ENCODE data around the gene DNAH6. TPM values are rescaled to one million over a fixed set of nuclear protein-coding genes. Genes with fewer than 3 reads are reported as not detected.

DNAH6 gene
- total RNA-seq, 1 donor from 2014 or later: 5.5 TPM

DNA sequence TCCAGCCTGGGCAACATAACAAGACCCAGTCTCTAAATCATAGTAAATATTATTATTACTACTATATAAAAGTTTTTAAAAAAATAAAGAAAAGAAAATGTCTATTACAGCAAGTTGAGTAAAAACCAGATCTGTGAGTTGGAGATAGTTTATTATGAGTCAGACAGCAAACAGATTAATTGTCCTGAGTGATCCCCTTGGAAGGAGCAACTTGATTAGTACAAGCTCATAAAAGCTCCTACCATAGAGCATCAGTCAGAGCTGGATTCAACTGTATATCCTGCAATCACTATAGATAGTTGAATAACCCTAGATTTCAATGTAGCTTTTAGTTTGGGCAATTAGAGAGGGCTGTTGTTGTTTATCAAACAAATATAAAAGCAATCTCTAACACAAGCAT, 280.5 kb downstream of the DNAH6 start:
- Mint-ChIP-seq H3K27me3 (no peaks in the 10 kb centered on the region), H3K4me1 (ENCODE audit: low read depth) (no peaks in the 10 kb centered on the region), H3K36me3 (ENCODE audit: insufficient read depth) (peaks cover 2% of the 10 kb centered on the region), H3K9me3 (ENCODE audit: low read depth) (no peaks in the 10 kb centered on the region), H3K4me3 (ENCODE audit: low read depth) (no peak overlapping the region), H3K27ac (no peak overlapping the region)
- TF ChIP-seq, protein P1, sequence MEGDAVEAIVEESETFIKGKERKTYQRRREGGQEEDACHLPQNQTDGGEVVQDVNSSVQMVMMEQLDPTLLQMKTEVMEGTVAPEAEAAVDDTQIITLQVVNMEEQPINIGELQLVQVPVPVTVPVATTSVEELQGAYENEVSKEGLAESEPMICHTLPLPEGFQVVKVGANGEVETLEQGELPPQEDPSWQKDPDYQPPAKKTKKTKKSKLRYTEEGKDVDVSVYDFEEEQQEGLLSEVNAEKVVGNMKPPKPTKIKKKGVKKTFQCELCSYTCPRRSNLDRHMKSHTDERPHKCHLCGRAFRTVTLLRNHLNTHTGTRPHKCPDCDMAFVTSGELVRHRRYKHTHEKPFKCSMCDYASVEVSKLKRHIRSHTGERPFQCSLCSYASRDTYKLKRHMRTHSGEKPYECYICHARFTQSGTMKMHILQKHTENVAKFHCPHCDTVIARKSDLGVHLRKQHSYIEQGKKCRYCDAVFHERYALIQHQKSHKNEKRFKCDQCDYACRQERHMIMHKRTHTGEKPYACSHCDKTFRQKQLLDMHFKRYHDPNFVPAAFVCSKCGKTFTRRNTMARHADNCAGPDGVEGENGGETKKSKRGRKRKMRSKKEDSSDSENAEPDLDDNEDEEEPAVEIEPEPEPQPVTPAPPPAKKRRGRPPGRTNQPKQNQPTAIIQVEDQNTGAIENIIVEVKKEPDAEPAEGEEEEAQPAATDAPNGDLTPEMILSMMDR (IDR thresholded peaks at IDR 0.05; ENCODE audit: unreplicated experiment): no peak
- DNase-seq (ENCODE audit: low spot score, unreplicated experiment): no peak

DNA sequence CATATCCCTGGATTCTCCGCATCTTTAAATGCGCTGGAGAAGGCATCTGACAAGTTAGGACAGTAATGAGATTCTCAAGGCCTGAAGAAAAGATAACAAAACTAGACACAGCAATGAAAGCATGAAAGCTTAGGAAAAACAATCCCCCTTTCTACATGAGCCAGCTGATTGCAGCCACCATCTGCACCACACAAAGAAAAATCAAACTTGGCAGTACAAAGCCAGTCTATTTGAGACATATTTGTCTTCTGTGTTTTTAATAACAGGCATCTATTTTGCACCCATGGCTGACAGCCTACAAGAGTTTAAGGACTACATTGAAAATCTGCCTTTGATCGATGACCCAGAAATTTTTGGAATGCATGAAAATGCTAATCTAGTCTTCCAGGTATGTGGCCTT, 281.0 kb downstream of the DNAH6 start:
- no peak overlapping the region for H3K4me3 Mint-ChIP-seq (ENCODE audit: low read depth)
- H3K27ac Mint-ChIP-seq: no peak overlapping the region
- DNase-seq (ENCODE audit: low spot score, unreplicated experiment): no peak
- H3K27me3 Mint-ChIP-seq: no peaks in the 10 kb centered on the region
- peaks cover 2% of the 10 kb centered on the region for H3K36me3 Mint-ChIP-seq (ENCODE audit: insufficient read depth)
- peaks cover 4% of the 10 kb centered on the region for H3K9me3 Mint-ChIP-seq (ENCODE audit: low read depth)
- H3K4me1 Mint-ChIP-seq (ENCODE audit: low read depth): no peaks in the 10 kb centered on the region
- TF ChIP-seq, protein P1 (IDR thresholded peaks at IDR 0.05; ENCODE audit: unreplicated experiment): no peak

DNA sequence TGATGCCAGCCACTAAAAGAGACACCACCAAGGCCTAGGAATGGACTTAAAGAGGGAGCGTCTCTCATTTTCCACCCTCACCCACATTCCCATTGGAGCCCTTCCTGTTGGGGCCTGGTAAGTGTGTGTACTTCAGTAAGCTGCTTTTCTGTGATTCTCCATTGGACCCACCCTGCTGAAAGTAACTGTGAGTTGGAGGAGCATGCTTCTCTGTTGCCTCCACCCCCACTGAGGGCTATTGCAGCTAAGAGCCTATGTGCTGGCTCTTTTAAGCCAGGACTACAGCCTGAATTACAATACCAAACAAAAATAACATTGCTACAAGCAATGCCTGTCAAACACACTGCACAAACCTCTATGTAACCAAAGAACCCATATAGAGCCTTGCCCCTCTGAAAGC, 283.5 kb downstream of the DNAH6 start:
- TF ChIP-seq, protein P1 (IDR thresholded peaks at IDR 0.05; ENCODE audit: unreplicated experiment): no peak
- DNase-seq (ENCODE audit: low spot score, unreplicated experiment): no peak
- no peak overlapping the region for H3K4me3 Mint-ChIP-seq (ENCODE audit: low read depth)
- H3K9me3 Mint-ChIP-seq (ENCODE audit: low read depth): peaks cover 4% of the 10 kb centered on the region
- no peaks in the 10 kb centered on the region for H3K36me3 Mint-ChIP-seq (ENCODE audit: insufficient read depth)
- no peak overlapping the region for H3K27ac Mint-ChIP-seq
- no peaks in the 10 kb centered on the region for H3K27me3 Mint-ChIP-seq
- H3K4me1 Mint-ChIP-seq (ENCODE audit: low read depth): no peaks in the 10 kb centered on the region

DNA sequence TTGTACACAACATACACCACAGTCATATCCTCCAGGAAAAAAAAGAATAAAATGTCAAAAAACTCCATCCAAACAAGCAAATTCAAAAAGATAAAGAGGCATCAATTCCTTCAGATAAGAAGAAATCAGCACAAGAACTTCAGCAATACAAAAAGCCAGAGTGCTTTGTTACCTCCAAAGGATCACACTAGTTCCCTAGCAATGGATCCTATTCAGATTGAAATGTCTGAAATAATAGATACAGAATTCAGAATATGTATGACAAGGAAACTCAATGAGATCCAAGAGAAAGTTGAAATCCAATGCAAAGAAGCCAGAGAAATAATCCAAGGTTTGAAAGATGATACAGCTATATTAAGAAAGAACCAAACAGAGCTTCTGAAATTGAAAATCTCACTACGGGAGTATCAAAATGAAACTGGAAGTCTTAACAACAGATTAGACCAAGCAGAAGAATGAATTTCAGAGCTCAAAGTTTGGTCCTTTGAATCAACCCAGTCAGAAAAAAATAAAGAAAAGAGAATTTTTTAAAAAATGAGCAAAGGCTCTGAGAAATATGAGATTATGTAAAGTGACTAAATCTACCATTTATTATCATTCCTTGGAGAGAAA, 284.0 kb downstream of the DNAH6 start:
- Mint-ChIP-seq H3K4me1 (ENCODE audit: low read depth) (no peaks in the 10 kb centered on the region), H3K27me3 (no peaks in the 10 kb centered on the region), H3K36me3 (ENCODE audit: insufficient read depth) (no peaks in the 10 kb centered on the region), H3K4me3 (ENCODE audit: low read depth) (no peak overlapping the region), H3K27ac (no peak overlapping the region), H3K9me3 (ENCODE audit: low read depth) (peaks cover 4% of the 10 kb centered on the region)
- TF ChIP-seq, protein P1 (IDR thresholded peaks at IDR 0.05; ENCODE audit: unreplicated experiment): no peak
- DNase-seq (ENCODE audit: low spot score, unreplicated experiment): no peak

DNA sequence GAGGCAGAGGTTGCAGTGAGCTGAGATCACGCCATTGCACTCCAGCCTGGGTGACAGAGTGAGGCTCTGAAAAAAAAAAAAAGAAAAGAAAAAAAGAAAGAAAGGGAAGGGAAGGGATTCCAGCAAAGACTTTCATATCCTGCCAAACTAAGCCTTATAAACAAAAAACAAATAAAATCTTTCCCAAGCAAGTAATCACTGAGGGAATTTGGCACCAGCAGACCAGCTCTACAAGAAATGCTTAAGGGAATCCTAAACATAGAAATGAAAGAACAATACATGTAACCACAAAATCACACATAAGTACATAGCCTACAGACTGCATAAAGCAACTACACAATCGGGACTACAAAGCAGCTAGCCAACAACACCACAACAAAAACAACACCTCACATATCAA, 285.5 kb downstream of the DNAH6 start:
- no peaks in the 10 kb centered on the region for H3K36me3 Mint-ChIP-seq (ENCODE audit: insufficient read depth)
- H3K27me3 Mint-ChIP-seq: no peaks in the 10 kb centered on the region
- TF ChIP-seq, protein P1 (IDR thresholded peaks at IDR 0.05; ENCODE audit: unreplicated experiment): no peak
- H3K9me3 Mint-ChIP-seq (ENCODE audit: low read depth): peaks cover 4% of the 10 kb centered on the region
- DNase-seq (ENCODE audit: low spot score, unreplicated experiment): no peak
- H3K4me3 Mint-ChIP-seq (ENCODE audit: low read depth): no peak overlapping the region
- H3K4me1 Mint-ChIP-seq (ENCODE audit: low read depth): no peaks in the 10 kb centered on the region
- no peak overlapping the region for H3K27ac Mint-ChIP-seq
